Measurements from ENCODE around the gene HEXD.

The HEXD gene

DNA sequence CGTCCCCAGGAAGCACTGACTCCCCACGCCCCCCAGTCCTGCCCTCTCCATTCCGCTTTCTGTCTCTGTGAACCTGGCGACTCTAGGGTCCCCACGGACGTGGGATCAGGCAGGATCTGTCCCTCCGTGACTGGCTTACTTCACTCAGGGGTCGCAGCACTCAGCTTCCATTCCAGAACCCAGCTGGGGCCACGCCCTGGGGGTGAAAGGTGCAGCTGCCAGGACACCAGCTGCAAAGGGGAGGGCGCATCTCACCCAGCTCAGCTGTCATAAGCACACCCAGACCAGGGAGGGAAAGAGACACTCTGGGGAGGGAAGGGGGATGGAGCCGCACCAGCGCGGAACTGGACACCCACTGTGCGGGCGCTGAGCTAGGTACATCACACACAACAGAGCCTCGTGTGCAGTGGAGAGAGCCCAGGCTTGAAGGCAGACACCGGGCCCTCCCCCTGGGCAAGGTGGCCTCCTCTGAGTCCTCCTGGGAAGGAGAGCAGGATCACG is 18.5 kb upstream of the HEXD start (continued):
- TF ChIP-seq ZNF274 (IDR thresholded peaks at IDR 0.05; ENCODE audit: low read length), result no peak
- no peak for TF ChIP-seq ZNF274 (tag by site-specific recombination; IDR thresholded peaks at IDR 0.05; ENCODE audit: borderline replicate concordance)
- TF ChIP-seq KLF1 (tag by site-specific recombination; IDR thresholded peaks at IDR 0.05), result peak; percentile 73
- no peak for TF ChIP-seq PATZ1 (tag by site-specific recombination; IDR thresholded peaks at IDR 0.05)
- peak; percentile 77 for TF ChIP-seq ZIC2 (tag by site-specific recombination; IDR thresholded peaks at IDR 0.05)
- TF ChIP-seq MZF1 (tag by site-specific recombination; IDR thresholded peaks at IDR 0.05; ENCODE audit: borderline replicate concordance), result no peak
- TF ChIP-seq ZNF341 (tag by site-specific recombination; IDR thresholded peaks at IDR 0.05; ENCODE audit: low read depth), result no peak
- TF ChIP-seq ZNF174 (tag by site-specific recombination; IDR thresholded peaks at IDR 0.05), result no peak
- no peak for TF ChIP-seq ZNF223 (tag by site-specific recombination; IDR thresholded peaks at IDR 0.05)
- no peak for TF ChIP-seq ZNF114 (tag by site-specific recombination; IDR thresholded peaks at IDR 0.05)
- TF ChIP-seq ZNF521 (tag by site-specific recombination; IDR thresholded peaks at IDR 0.05), result no peak
- TF ChIP-seq ZNF561 (tag by site-specific recombination; IDR thresholded peaks at IDR 0.05; ENCODE audit: borderline replicate concordance), result no peak
- TF ChIP-seq BCL11B (tag by site-specific recombination; IDR thresholded peaks at IDR 0.05; ENCODE audit: low read depth), result no peak

GRCh38 chr17:82400206-82400605 is 17.9 kb upstream of the HEXD start:
- POLR2A ChIA-PET, result no interaction called here
- no peak overlapping the region for H3K27ac ChIP-seq (ENCODE audit: extremely low read depth, low read depth, low read length)
- H3K4me1 ChIP-seq (ENCODE audit: control insufficient read depth, insufficient read depth, low read length), result no peaks in the 10 kb centered on the region
- no peaks in the 10 kb centered on the region for H3K9me3 ChIP-seq (ENCODE audit: control insufficient read depth, insufficient read depth, low read depth, low read length)
- no peak for TF ChIP-seq WT1 (tag by site-specific recombination; IDR thresholded peaks at IDR 0.05)
- TF ChIP-seq BCL6B (tag by site-specific recombination; IDR thresholded peaks at IDR 0.05), result no peak
- no peak for TF ChIP-seq HOXC10 (CRISPR knock-in tag; IDR thresholded peaks at IDR 0.05)
- no peak for TF ChIP-seq OVOL3 (tag by site-specific recombination; IDR thresholded peaks at IDR 0.05)
- no peak for TF ChIP-seq HOXA7 (CRISPR knock-in tag; IDR thresholded peaks at IDR 0.05; ENCODE audit: borderline replicate concordance)
- TF ChIP-seq ZNF311 (tag by site-specific recombination; IDR thresholded peaks at IDR 0.05; ENCODE audit: borderline replicate concordance), result no peak
- TF ChIP-seq ZNF174 (tag by site-specific recombination; IDR thresholded peaks at IDR 0.05), result no peak
- TF ChIP-seq MEIS1 (CRISPR knock-in tag; IDR thresholded peaks at IDR 0.05; ENCODE audit: borderline replicate concordance), result no peak
- TF ChIP-seq ZNF239 (tag by site-specific recombination; IDR thresholded peaks at IDR 0.05), result no peak
- TF ChIP-seq, protein P1, sequence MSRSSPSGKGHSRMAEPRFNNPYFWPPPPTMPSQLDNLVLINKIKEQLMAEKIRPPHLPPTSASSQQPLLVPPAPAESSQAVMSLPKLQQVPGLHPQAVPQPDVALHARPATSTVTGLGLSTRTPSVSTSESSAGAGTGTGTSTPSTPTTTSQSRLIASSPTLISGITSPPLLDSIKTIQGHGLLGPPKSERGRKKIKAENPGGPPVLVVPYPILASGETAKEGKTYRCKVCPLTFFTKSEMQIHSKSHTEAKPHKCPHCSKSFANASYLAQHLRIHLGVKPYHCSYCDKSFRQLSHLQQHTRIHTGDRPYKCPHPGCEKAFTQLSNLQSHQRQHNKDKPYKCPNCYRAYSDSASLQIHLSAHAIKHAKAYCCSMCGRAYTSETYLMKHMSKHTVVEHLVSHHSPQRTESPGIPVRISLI (tag by site-specific recombination; IDR thresholded peaks at IDR 0.05), result no peak
- peaks cover 8 to 26% of the 10 kb centered on the region in 2 experiments; a peak in 2 of 3 replicates for H3K36me3 ChIP-seq (ENCODE audit: control insufficient read depth in 2 of 2, insufficient read depth in 1 of 2, low read length in 2 of 2)
- no peak overlapping the region for H3K4me3 ChIP-seq (ENCODE audit: low read depth, low read length)
- CTCF ChIA-PET, result no interaction called here
